Inflammatory macrophage (primary cell): Measurements from ENCODE around the gene CBLL2.
"Not testable (repeated sequence)": the region's sequence is repeated elsewhere in the genome, so short reads cannot be mapped to it uniquely, and the experiment has no call there.

Experiments used
- DNase-seq, 2 donors: peaks; one replicate each; pipeline ENCODE4 v3.0.0-alpha.2; 2020 to 2022
- total RNA-seq, 18 experiments: gene quantifications; one replicate each; lab custom pipeline; 2026; ENCODE audit warnings: mixed read lengths in 6 of 18, inconsistent platforms in 2 of 18; lab: John Stamatoyannopoulos, UW

The CBLL2 gene
- 0 reads per million in 18 experiments for total RNA-seq

- no peak for DNase-seq
Measured at GRCh38 chrX:22272613-22273012, at the start of gene CBLL2. TSS of gene CBLL2 (plus strand) at chrX:22272913. CDS start at chrX:22272992, 79 bp downstream.

- no peak for DNase-seq
Measured at GRCh38 chrX:22234380-22234779, 38.3 kb upstream of the CBLL2 start.

- DNase-seq: no peak
Measured at GRCh38 chrX:22237479-22237878, 35.2 kb upstream of the CBLL2 start.

- DNase-seq: no peak
Measured at GRCh38 chrX:22246620-22247019, 26.1 kb upstream of the CBLL2 start.

GRCh38 chrX:22247169-22247568, 25.5 kb upstream of the CBLL2 start:
- DNase-seq: no peak

GRCh38 chrX:22248401-22248800, 24.3 kb upstream of the CBLL2 start:
- DNase-seq: no peak

- DNase-seq: no peak
Measured at GRCh38 chrX:22249371-22249770, 23.3 kb upstream of the CBLL2 start.

GRCh38 chrX:22268706-22269105, 4.0 kb upstream of the CBLL2 start:
- DNase-seq: no peak

- no peak for DNase-seq
Measured at GRCh38 chrX:22273714-22274317, 1.1 kb downstream of the CBLL2 start.

- no peak for DNase-seq
Measured at GRCh38 chrX:22276781-22277180, 4.1 kb downstream of the CBLL2 start.

GRCh38 chrX:22278375-22278774, 5.7 kb downstream of the CBLL2 start:
- no peak for DNase-seq

GRCh38 chrX:22289209-22289608, 16.5 kb downstream of the CBLL2 start:
- DNase-seq: not testable (repeated sequence)

GRCh38 chrX:22296871-22297270, 24.2 kb downstream of the CBLL2 start:
- no peak for DNase-seq

GRCh38 chrX:22300130-22300529, 27.4 kb downstream of the CBLL2 start:
- no peak for DNase-seq

- DNase-seq: no peak
Measured at GRCh38 chrX:22310779-22311178, 38.1 kb downstream of the CBLL2 start.

GRCh38 chrX:22313766-22314165, 41.1 kb downstream of the CBLL2 start:
- no peak for DNase-seq

GRCh38 chrX:22314211-22314610, 41.5 kb downstream of the CBLL2 start:
- DNase-seq: no peak

GRCh38 chrX:22314692-22315091, 42.0 kb downstream of the CBLL2 start:
- no peak for DNase-seq

GRCh38 chrX:22315151-22315550, 42.4 kb downstream of the CBLL2 start:
- DNase-seq: no peak

- DNase-seq: no peak
Measured at GRCh38 chrX:22320236-22320873, 47.6 kb downstream of the CBLL2 start.

GRCh38 chrX:22323541-22323940, 50.8 kb downstream of the CBLL2 start:
- DNase-seq: no peak
